ENCODE measurements around the gene GABBR2.
"Not testable (repeated sequence)": the region's sequence is repeated elsewhere in the genome, so short reads cannot be mapped to it uniquely, and the experiment has no call there.

The GABBR2 gene

GRCh38 chr9:98479449-98479848 is 229.3 kb downstream of the GABBR2 start:
- DNase-seq (ENCODE audit: low read depth): no peak

DNA sequence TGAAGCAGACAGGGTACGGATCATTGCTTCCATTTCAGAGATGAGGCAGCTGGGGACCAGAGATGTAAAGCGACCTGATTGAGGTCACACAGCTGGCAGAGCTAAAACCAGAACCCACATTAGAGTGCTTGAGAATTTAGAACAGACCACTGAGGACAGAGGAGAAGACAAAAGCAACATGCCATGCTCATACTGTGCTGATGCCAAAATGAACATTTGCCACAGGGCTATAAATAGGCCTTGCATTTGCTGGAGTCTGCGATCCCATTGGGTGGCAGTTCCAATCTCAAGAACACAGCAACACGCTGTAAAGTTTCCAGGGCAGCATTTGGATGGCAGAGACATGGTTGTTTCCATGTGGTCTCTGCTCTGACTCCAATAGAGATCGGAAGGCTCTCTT is 230.9 kb downstream of the GABBR2 start:
- no peak for DNase-seq (ENCODE audit: low read depth)

DNA sequence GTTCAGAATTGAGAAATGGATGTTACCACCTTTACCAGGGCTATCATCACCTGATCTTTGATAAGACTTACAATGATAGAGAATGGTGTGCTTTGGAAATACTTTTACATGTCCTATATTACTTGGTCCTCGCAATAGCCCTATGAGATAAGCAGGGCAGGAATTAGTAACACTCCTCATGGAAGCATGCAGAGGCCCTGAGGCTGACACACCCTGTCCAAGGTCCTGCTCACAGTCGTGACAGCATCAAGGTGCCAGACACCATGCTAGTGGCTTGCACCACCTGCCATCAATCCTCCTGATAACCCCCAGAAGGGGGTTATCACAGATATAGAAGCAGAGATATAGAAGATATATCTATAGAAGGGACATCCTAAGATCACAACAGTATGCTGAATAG is 236.5 kb downstream of the GABBR2 start:
- no peak for DNase-seq (ENCODE audit: low read depth)

DNA sequence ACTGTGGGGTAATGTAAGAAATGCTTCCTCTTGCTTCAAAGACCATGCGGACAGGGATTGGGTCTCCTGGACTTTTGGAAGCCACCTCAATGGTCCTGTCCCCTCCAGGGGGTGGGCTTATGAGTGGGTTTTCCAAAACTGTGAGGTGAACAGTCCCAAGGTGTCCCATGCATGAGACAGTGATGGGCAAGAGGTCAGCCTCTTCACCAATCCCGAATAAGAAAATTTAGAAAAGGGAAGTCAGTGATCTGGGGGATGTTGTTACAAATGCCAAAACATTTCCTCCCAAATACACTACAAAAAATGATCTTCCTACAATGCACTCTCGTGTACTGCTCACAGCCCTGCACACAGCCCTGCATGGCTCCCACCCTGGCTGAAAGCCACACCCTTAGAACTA is 237.6 kb downstream of the GABBR2 start:
- DNase-seq (ENCODE audit: low read depth): no peak

DNA sequence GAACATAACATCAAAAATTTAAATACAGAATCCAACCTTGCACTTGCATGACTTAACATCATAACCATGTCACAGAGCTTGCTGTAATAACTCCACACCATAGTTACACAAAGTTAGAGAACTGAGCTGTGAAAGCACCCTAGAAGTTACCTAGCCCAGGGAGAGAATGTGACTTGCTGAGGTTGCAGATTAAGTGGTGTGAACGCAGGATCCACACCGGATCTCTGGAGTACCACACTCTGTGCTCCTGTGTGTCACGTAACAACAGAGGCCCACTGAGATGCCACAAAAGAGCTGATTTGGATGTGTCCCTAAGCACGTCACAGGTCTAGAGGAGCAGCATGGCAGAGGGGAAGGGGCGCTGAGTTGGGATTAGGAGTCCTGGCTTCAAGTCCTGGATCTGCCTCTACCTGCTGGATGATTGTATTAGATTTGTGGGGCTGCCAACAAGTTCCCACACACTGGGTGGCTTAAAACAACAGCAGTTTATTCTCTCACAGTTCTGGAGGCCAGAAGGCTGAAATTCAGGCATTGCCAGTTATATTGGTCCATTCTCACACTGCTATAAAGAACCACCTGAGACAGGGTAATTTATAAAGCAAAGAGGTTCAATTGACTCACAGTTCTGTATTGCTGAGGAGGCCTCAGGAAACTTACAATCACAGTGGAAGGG is 240.0 kb downstream of the GABBR2 start:
- DNase-seq (ENCODE audit: low read depth): no peak

DNA sequence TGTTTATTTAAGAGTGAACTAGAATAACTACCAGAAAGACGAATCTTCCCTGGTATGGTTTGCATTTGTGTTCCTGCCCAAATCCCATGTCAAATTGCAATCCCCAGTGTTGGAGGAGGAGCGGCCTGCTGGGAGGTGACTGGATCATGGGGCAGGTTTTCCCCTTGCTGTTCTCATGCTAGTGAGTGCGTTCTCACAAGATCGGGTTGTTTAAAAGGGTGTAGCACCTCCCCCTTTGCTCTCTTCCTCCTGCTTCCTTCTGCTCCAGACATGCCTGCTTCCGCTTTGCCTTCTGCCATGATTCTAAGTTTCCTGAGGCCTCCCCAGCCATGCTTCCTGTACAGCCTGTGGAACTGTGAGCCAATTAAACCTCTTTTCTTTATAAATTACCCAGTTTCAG is 242.9 kb downstream of the GABBR2 start:
- no peak for DNase-seq (ENCODE audit: low read depth)

- not testable (repeated sequence) for DNase-seq (ENCODE audit: low read depth)
Observed at GRCh38 chr9:98464156-98464690, 244.5 kb downstream of the GABBR2 start.

DNA sequence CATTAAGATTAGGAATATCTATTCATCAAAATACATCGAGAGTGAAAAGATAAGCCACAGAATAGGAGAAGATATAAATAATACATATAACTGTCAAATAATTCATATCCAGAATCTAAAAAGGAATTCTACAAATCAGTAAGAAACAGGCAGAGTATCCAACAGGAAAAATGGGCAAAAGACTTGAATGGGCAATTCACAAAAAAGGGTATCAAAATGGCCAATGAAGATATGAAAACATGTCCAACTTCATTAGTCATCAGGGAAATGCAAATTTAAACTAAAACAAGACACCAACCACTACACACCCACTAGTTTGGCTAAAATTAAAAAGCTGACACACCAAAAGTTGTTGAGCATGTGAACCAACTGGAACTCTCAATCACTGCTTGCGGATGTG is 246.4 kb downstream of the GABBR2 start:
- no peak for DNase-seq (ENCODE audit: low read depth)

- DNase-seq (ENCODE audit: low read depth): no peak
Observed at GRCh38 chr9:98460704-98461103, 248.0 kb downstream of the GABBR2 start.

- DNase-seq (ENCODE audit: low read depth): no peak
Observed at GRCh38 chr9:98457726-98458370, 250.9 kb downstream of the GABBR2 start.

- no peak for DNase-seq (ENCODE audit: low read depth)
Observed at GRCh38 chr9:98456156-98456613, 252.6 kb downstream of the GABBR2 start.

DNA sequence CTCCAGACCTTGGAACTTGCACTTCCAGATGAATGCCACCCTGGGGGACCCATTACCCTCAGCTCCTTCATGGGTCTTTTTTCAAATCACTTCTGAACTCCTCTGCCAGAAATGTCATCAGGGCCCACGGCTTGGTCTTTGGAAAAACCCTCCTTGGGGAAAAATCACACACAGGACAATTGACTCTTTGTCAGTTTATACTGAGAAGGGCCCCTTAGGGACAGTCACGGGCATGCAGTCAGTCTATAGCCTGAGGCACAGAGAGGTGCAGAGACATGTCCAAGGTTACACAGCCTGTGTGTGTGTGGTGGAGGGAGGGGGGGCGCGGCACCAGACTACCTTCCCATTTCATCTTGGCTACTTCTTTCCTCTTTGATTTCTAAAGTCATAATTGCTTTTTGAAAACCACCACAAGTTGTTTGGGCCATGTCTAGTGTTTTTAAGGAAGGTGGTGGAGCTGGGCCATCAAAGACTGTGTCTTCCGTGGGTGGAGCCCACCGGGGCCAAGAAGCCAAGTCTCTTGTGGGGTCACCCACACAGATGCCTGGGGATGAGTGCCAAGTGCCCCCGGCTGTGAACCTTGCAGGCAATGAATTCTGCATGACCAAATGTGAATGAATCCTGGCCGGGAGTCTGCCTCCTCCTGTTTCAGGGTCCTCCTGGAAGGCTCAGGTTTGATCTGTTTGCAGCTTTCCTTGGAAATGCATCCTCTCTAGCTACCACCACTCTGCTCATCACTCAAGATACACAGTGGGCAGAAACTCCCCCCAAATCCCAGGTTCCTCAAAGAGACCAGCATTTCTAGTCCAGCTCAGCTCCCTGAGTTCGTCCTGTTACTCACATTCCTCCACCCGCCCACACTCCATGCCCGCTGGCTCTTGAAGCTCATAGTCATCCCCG is 253.2 kb downstream of the GABBR2 start:
- DNase-seq (ENCODE audit: low read depth): no peak

GRCh38 chr9:98453589-98454311 is 255.0 kb downstream of the GABBR2 start:
- DNase-seq (ENCODE audit: low read depth): no peak

DNA sequence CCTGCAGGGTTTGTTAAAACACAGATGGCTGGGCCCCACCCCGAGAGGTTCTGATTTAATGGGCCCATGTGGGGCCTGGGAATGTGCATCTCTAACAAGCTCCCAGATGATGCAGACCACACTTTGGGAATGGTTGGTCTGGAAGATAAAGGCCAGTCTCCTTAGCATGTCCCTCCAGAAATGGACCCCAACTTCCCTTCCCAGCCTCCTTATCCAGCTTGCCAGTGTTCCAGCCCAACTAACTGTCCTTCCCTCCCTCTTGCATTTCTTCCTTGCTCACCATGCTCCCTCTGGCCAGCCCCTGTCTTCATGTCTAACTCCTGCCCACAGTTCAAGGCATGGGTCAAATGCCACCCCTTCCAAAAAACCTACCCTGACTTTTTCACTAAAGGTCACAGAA is 257.2 kb downstream of the GABBR2 start:
- no peak for DNase-seq (ENCODE audit: low read depth)

DNA sequence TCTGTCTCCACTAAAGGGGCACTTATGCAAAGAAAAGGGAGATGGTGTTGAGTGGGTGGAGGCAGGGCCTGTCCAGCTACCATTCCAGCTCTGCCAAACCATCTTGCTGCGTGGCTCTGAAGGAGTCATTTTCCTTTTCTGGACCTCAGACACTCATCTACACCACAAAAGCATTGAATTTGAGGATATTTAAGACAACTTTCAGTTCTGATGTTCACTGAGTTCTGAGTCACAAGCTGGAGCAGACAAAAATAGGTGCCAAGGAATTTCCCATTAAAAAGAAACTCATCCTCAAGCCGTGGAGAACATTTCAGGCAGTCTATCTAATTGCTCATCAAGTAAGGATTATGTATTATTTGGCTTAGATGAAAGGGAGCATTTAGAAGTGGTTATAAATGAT is 258.2 kb downstream of the GABBR2 start:
- no peak for DNase-seq (ENCODE audit: low read depth)

GRCh38 chr9:98449871-98450270 is 258.9 kb downstream of the GABBR2 start:
- DNase-seq (ENCODE audit: low read depth): no peak

- no peak for DNase-seq (ENCODE audit: low read depth)
Observed at GRCh38 chr9:98445576-98445975, 263.2 kb downstream of the GABBR2 start.

DNA sequence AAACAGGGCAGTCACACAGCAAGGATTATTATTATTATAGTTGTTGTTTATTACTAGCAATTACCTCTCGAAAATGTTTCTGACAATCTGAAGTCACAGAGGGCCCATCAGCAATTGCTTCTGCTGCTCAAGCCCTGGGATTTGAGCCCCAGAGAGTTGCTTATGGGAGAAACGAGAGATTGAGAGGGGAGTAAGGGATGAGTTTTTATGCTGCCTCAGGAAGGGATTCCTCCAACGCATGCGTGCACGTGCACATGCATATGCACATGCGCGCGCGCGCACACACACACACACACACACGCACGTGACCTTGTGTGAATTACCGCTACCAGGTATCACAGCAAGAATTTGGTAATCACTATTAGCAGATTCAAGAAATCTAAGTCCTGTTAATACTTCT is 264.1 kb downstream of the GABBR2 start:
- no peak for DNase-seq (ENCODE audit: low read depth)

GRCh38 chr9:98442541-98442940 is 266.2 kb downstream of the GABBR2 start:
- no peak for DNase-seq (ENCODE audit: low read depth)

DNA sequence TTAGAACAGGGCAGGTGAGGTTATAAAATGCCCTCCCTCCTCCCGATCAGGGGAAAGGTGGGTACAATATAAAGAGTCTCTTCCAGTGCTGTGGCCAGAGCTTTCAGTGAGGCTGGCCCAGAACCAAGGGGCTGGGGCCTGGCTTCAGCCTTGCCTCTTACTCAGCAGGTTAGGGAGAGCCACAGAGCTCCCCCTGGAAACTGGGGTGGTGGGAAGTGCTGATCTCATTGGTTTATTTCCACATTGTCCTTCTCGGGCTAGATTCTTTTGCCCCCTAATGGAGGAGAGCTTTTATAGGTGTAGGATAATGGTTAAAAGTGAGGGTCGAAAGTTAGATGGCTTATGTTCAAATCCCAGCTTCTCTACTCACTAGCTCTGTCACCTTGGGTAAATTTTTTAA is 266.6 kb downstream of the GABBR2 start:
- no peak for DNase-seq (ENCODE audit: low read depth)

GRCh38 chr9:98438666-98439065 is 270.1 kb downstream of the GABBR2 start:
- no peak for DNase-seq (ENCODE audit: low read depth)

DNA sequence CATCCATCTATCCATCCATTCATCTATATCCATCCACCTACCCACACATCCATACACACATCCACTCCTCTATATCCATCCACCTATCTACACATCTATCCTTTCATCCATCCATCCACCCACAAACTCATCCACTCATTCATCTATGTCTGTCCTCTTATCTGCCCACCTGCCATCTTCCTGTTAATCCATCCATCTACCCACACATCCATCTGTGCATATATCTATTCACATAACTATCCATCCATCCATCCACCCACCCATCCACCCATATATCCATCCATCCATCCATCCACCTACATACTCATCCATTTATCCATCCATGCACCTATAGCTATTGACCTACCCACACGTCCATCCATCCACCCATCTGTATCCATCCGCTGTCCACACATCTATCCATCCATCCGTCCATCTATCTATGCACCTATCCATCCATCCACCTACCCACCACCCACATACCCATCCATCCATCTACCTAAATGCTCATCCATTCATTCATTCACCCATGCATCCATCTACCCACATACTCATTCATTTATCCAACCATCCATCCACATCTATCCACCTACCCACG is 271.2 kb downstream of the GABBR2 start:
- DNase-seq (ENCODE audit: low read depth): no peak
